HG03039 (cell line): ENCODE measurements around the gene OSM.

Experiments
- ATAC-seq: cut with Tn5 transposase; IDR thresholded peaks from one replicate; pipeline ENCODE4 v1.9.1; 2021; ENCODE audit warnings: mild to moderate bottlenecking, moderate library complexity; ENCODE audit not compliant: unreplicated experiment

The OSM gene

DNA sequence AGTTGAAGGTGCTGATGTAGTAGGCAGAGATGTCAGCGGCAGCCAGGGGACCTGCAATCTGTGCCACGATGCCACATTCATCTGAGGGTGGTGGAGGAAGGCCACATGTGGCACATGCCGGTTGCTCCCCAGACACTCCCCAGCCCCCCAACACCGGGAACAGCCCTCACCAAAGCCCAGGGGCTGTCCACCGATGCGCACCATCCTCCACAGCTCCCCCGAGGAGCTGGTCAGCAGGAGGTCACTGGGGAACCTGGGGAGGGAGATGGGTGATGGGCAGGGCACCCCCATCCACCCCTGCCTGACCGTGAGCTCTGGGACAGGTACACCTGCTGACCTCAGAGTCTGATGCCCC lies 19.2 kb upstream of the OSM start:
- no peak for ATAC-seq

DNA sequence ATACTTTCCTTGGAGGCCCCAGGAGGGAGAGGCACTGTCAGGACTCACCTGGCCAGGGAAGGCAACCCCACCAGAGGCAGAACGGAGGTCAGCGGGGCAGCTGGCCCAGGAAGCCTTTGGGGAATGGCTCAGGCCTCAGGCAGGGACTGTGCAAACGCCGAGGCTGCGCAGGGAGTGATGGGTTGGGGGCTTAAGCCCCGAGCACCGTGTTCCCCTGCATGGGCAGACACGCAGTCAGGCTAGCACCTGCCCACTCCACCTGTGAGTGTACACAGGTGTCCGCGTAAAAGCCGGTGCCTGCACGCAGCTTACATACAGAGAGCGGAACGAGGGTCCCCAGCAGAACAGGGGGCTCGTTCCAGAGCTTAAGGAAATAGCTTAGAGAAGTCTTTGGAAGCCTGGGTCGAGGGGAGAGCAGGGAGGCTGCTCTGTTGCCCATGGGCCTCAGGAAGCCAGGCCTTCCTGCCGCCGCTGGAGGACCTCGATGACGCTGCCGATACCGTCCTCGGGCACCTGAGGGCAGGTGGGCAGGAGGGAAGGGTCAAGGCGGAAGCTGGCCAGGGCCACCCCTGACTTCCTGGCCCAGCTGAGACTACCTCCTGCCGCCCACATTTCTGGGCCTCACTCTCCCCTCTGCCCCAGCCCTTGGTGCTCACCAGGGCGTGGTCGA lies 18.7 kb upstream of the OSM start:
- no peak for ATAC-seq

DNA sequence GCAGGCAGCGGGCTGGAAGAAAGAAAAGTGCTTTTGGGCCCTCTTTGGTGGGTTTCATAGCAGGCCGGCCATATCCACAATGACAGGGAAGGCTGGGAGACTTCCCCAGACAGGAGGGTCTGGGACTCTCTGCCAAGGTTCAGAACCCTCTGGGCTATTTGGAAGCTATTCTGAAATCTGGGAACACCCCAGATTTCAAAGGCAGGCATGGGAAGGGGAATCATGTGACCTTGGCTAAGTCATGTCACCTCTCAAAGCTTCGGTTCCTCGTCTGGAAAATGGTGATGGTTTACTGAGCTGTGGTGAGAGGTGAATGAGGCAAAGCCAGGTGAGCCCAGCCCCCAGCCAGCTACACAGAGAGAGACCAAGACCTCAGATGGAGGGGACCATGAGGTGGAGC lies 18.0 kb upstream of the OSM start:
- ATAC-seq = no peak

DNA sequence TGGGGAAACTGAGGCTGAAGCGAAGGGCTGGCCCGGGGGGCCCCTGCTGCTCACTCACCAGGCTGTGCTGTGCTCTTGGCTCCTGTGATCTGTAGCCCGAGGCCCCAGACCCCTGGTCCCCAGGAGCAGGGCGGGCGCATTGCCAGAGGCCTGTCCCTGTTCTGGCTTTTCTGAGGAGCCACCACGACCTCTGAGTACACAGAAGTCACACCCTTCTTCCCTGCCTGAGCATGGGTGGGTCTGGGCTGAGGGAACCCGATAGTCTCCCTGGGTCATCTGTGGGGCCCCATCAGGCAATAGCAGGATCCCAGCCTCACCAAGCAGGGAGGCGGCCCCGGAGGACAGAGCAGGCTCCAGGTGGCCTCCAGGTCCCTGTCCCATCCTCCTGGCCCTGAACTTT lies 17.5 kb upstream of the OSM start:
- no peak for ATAC-seq

DNA sequence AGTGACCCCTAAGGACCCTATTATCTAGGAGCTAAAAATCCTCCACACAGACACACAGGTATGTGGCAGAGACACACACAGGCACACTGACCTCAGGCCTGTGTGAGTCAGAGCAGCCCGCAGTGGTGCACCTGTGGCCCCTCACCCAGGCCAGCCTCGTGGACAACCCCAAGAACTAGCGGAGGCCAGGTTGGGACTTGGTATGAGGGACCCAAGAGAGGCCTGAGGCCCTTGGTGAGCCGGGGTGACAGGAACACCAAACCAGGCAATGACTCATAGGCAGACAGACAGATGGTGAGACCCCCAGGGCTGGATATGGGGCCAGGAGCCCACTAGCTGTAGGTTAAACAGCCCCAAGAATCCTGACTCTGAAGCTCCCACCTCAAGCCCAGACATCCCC lies 16.7 kb upstream of the OSM start:
- no peak for ATAC-seq

DNA sequence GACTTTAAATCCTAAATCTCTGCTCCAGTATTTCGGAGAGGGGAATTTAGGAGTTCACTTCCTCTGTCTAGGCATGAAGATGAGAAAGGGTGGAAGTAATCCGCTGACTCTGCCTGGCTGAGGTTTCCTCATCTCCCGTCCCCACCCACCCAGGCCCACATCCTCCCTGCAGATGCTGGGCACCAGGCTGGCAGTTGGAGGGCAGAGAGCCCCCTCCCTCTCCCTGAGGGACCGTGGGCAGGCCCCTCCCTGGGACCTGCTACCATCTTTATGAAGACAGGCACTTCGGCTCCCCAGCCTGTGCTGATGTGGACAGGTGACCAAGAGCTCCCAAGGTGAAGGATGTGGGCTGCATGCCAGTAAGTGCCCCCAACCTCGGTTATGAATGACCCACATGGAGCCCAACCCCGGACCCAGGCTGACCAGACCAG lies 16.0 kb upstream of the OSM start:
- no peak for ATAC-seq

DNA sequence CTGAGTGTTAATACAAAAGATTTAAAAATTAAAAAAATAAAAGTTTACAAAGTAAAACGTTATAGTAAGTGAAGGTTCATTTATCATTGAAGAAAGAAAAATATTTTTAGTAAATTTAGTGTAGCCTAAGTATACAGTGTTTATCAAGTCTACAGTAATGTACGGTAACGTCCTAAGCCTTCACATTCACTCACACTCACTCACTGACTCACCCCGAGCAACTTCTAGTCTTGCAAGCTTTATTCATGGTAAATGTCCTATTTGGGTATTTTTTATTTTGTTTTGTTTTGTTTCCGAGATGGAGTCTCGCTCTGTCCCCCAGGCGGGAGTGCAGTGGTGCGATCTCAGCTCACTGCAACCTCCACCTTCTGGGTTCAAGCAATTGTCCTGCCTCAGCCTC lies 13.9 kb upstream of the OSM start:
- ATAC-seq = no peak

DNA sequence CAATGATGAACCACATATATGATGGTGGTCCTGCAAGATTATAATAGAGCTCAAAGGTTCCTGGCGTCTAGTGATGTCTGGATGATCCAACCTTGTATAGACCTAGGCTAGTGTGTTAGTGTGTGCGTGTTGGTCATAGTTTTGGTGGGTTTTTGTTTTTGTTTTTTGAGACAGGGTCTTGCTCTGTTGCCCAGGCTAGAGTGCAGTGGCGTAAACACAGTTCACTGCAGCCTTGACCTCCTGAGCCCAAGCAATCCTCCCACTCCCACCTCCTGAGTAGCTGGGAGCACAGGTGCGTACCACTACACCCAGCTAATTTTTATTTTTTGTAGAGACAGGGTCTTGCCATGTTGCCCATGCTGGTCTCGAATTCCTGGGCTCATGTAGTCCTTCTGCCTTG lies 13.3 kb upstream of the OSM start:
- no peak for ATAC-seq

DNA sequence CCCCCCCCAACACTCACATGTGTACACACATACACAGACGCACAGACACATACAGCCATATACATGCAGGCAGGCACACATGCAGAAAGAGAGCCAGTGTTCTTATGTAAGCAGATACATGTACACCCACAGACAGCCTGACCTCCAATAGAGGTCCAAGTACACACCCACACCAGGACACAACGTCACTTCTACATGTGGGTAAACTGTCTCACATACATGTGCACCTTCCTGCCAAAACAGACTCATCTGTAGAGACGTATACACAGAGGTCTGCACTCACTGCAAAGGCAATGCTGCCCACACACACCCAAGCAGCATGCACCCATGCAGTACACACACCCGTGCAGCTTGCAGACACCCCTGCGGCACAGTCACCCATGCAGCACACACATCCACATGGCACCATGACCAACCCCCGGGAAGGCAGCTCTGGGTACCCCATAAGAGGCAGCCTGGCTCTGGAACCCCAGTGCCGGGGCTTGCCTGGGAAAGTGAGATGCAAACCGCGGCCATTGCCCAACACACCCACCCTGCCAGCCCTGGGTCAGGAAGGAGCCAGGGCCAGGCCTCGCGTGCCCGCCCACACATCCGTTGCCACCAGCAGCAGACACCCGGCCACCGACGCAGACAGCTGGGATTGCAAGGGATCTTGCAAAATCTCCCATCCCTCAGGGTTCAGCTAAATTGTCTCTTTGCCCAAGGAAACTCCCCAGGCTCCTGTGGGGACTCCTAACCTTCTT lies 12.6 kb upstream of the OSM start:
- ATAC-seq = no peak

DNA sequence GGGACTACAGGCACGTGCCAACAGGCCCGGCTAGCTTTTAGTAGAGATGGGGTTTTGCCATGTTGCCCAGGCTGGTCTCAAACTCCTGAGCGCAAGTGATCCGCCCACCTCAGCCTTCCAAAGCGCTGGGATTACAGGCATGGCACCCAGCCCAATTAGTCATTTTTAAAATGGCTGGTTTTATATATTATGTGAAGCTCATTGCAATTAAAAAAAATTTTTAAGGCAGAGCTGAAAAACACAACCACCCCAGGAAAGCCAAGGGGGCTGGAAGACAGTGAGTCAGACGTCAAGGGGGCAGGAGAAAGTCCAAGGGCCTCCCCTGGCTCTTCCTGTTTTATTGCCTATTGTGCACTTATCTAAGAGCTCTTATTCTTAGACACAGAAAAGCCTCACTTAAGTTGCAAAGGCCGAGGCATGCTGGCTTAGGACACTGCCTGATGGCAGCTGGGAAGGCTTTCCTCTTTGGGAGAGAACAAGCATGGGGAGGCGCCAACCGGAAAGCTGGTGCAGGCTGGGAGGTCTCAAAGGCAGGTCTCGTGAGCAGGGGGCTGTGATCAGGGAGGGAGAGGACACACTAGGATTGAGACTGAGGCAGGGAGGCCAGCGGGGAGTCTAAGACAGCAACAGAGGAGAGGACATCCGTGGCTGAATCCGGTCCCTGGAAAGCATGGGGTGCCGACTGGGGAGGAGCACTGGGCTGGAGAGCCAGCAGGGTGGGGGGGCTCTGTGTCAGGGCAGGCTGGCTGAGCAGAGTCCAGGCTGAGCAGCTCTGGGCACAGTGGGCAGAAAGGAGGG lies 11.1 kb upstream of the OSM start:
- ATAC-seq = no peak

DNA sequence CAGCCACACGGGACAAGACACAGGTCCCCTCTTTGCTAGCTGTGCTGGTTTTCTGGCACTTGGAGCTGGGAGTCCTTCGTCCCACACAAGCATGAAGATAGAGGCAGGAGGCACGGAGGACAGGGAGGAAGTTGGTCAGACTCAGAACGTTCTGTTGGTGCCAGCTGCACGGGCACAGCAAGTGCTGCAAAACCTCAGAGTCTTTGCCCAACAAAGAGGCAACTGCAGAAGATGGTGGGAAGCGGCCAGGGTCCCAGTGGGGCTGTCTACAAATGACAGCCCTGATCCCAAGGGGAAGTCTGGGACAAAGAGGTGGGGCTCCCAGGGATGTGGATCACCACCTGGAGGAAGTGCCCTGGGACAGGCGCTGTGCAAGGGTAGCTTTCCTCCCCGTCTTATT lies 9.4 kb upstream of the OSM start:
- ATAC-seq = no peak

DNA sequence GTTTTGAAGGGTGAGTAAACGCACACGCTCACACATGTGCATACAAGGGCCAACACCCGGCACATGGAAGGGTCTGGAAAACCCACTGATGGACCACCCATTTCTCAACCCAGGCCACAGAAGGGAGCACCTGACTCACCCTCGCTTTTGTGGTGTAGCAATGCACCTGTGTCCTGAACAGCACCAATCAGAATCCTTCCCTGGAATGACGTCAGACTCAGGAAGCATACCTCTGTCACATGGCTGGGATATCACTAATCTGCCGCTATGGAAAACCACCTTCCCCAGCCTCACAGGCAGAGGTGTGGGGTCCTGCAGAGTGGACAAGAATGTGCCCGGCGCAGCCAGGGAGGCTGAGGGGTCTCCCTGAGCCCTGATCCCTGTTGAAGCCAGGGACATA lies 9.0 kb upstream of the OSM start:
- ATAC-seq = no peak

DNA sequence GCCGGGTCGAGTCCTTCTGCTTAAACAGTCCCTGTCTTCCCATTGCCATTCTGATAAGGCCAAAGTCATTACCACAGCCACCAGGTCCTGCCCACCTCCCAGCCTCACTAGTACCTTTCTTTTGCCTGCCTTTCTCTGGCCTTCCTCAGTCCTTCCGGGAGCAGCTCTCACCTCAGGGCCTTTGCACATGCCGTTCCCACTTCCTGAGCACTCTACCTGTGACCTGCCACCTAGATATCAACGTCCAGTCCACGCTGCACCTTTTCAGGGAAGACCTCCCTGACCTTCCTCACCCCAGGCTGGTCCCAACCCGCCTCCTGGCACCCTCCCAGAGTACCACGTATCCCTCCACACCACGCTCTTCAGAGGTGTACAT lies 7.8 kb upstream of the OSM start:
- no peak for ATAC-seq

DNA sequence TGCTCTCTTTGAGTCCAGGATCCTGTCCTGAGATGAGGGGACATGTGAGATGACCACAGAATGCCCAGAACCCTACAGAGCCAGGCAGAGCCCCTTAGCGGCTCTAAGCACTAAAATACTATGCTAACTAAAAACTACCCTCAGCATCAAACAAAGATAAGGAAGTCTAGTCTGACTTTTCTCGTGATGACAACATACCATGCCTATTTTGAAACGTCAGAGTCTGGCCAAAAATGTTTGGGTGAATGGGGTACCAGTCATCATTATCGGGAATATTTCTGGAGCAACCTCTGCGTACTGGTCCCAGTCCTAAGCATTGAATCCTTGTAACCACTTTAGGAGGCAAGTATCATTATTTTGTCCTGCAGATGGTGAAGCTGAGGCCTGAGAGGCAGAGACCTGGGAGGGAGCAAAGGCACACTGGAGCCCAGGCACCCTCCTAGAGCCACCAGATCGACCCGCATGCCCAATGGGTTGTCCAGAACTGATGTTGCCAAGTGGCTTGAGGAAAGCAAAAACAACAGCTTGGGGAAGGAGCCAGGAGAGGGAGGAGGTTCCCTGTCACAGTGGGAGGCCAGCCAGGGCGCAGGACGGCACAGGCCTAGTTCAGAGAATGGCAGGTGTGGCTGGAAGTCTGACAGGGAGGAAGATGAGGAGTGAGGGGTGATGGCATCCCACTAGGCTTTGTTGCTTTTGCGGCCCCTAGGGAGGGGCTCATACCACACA lies 7.2 kb upstream of the OSM start:
- ATAC-seq = no peak

DNA sequence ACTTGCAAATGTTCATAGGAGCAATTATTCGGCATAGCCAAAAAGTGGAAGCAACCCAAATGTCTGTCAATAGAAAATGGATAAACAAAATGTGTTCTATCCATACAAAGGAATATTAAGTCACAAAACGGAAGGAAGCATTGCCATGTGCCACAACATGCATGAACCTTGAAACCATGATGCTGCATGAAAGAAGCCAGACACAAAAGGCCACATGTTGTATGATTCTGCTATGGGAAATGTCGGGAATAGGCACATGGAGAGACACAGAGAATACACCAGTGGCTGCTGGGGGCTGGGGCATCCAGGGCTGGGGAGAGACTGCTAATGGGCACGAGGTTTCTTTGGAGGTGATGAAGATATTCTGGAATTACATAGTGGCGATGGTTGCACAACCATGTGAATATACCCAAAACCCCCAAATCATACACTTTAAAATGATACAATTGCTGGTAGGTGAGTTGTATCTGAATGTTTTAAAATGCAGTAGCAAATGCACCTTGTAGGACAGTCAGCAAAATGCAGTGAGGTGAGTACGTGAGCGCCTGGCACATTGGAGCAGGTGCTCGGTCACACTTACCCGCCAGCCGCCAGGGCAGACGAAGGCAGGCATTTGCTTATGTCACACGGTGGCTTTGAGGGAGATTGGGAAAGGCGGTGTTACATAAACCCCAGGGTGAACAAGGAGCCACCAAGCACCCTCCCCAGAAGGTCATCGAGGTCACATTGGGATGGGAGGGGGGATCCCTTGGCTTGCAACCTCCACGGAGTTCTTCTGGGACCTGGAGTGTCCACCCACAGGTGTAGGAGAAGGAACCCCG lies 6.3 kb upstream of the OSM start:
- ATAC-seq = no peak

DNA sequence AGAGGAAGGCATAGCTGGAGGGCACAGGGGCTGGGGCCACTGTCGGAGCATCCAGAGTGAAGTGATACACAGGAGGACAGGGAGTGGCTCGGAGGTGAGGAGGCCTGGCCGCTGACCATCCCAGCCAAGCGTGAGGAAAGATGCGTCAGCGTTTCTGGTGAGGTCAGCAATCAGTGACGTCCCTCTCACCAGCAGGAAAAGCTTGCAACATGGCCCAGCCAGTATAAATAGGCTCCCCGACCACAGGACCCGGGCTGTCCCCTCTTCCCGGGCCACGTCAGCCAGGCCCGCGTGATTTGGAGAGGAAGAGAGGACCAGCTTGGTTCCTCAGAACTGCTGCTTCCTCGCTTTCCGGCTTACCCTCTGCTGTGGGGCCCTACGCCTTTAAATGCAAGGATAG lies 4.2 kb upstream of the OSM start:
- no peak for ATAC-seq

DNA sequence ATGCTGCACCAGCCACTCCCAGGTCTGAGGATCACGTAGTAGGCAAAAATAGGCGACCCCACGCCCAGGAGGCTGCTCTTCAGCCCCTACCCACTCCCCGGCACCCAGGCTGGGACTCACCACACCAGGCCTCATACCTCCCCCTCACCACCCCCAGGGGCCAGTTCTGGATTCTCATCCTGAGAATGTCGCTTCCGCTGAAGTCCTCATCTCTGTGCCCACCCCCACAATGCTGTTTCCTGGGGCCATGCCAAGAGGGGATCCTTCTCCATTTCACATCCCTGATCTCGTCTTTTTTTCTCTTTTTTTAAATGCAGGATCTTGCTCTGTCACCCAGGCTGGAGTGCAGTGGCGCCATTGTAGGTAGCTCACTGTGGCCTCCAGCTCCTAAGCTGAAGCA lies 1.7 kb upstream of the OSM start:
- ATAC-seq = no peak

DNA sequence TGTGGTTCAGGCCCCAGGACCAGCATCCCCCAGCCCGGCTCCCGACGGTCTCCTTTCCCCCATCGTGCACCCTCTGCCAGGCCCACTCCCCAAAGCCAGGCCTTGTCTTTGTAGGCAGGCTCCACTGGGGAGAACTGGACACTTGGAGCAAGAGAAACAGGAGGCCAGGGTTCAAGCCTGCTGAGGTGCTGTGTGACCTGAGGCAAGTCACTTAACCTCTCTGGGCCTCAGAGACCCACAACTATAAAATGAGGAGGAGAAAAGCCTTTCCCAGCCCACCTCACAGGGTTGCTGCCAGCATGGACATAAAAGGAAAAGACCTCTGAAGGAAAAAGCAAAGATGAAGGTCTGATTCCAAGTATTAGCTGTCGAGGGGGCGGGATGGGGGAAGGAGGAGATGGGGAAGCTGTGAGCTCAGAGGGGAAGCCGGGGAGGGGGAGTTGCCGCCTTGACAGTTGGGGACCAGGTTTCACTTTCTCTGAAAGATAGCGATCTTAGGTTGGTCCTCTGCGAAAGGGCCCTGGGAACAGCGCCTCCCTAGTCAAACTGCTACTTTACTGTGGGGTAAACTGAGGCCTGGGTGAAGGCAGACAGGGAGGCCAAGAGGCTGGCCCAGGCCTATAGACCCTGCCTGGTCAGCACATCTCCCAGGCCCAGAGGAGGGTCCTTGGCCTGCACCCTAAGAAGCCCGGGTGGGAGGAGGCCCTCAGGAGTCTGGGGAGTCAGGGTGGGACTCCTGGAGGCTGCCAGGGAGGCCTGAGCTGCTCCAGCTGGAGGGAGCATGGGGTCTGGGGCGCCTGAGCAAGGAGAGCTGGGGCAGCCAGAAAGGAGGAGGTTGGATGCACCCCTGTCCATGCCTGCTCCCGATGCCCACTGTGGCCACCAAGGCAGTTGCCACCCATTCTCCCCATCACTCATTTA lies 991 bp upstream of the OSM start:
- ATAC-seq = no peak

DNA sequence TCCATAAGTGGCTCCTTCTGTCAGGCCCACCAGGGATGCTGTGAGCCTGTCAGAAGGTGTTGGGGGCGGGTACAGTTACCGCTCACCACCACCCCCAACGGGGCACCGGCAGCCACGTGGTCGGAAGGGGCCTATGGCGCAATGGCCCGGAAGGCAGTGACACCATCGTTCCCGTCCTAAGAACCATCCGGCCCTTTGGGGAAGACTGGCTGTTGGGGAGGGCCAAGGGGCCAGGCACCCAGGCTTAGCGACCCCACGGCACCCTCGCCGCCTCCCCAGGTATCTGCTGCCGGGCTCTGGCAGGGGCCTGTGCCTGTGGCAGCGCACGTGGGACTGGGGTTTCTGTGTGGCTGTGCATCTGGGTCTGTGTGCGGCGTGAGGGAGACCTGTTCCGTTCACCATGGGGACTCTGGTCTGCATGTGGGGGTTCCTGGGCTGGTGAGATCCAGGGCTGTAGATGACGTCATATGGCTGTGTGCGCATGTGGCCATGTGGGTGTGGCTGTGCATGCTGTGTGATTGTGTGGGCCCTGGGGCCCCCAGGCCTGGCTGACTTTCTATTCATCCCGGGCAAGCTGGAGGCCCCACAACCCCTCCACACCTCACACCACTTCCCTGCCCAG lies 717 bp downstream of the OSM start:
- ATAC-seq = peak; percentile 48
